ENCODE results near the gene CCR6. TPM values are rescaled to one million over a fixed set of nuclear protein-coding genes. Genes with fewer than 3 reads are reported as not detected.
"Not testable (repeated sequence)": the region's sequence is repeated elsewhere in the genome, so short reads cannot be mapped to it uniquely, and the experiment has no call there.

The CCR6 gene
- not detected for polyA plus RNA-seq (2013, experiment 1 of 4)
- not detected for polyA plus RNA-seq (2013, experiment 2 of 4)
- polyA plus RNA-seq (2013, experiment 3 of 4) = not detected
- not detected for polyA plus RNA-seq (2013, experiment 4 of 4)

DNA sequence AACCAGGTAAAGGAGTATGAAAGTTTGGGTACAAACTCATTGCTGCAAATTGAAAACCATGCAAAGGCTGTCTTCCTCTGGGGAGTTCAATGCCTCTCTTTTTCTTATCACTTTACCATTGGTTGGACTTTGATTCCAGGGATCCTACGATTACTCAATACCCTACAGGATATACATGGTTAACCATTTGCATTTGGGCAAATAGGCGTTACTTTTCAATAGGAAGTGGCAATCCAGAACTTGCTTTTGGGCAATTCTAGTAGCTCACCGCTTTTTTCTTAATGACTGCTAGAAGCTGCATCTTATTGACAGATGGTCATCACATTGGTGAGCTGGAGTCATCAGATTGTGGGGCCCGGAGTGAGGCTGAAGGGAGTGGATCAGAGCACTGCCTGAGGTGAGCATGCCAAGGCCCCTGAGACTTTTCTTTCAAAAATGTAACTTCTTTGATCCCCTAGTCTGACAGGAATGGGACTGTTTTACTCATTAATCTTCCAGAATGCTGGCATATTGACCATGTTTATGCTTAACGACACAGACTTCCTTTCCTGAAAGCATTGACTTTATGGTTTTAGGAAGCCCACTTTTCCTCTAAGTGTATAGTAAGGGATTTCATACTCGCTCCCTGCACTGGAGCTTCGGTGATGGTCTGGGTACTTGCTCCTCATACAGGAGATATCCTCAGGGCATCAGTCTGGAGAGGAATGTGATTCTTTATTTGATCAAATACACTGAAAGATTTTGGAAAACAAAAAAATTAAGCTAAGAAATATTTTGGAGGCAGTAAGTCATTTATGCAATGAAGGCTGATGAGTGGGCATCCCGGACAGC lies at the start of gene CCR6:
TSS of gene CCR6 (plus strand) at position 270 of the 831 bp plus-strand sequence. CDS start 13,039 bp downstream, outside the sequence.
- H3K27me3 ChIP-seq (ENCODE audit: control insufficient read depth, insufficient read depth, low read length, poor library complexity, severe bottlenecking) = no peaks in the 10 kb centered on the region
- H3K27ac ChIP-seq (ENCODE audit: insufficient read depth, low read depth, low read length, poor library complexity, severe bottlenecking) = no peak within 1 kb of the TSS
- H3K9me3 ChIP-seq (ENCODE audit: control insufficient read depth, low read length) = no peaks in the 10 kb centered on the region
- H3K4me3 ChIP-seq (ENCODE audit: insufficient read depth, low read depth, low read length) = no peak within 1 kb of the TSS
- H3K4me1 ChIP-seq (ENCODE audit: control insufficient read depth, insufficient read depth, low read length) = no peaks in the 10 kb centered on the region
- 94 to 98% methylated on average over 8 of the region's 8 CpGs for WGBS, 2 experiments
- no peaks in the 10 kb centered on the region for H3K36me3 ChIP-seq (ENCODE audit: control insufficient read depth, insufficient read depth, low read length)

DNA sequence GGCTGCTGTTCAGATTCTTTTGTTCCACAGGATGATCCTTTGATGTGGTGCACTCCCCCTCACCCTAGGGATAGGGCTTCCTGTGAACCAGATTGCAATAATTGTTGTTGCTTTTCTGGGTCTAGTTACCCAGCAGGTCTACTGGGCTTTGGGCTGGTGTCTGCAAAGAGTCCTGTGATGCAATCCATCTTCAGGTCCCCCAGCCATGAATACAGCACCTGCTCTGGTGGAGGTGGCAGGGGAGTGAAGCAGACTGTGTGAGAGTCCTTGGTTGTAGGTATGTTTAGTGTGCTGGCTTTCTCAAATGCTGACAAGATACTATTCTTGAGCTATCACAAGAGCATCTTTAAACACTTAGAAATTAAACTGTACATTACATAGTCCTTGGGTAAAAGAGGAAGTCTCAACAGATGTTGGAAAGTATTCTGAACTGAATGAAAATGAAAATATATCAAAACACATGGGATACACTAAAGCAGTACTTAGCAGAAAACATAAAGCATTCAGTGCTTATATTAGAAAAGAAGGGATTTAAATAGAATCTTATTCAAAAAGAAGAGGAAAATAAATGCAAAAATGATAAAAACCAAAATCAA lies 49.1 kb upstream of the CCR6 start:
- Histone ChIP-seq H3K36me3 (ENCODE audit: control insufficient read depth, insufficient read depth, low read length) (no peaks in the 10 kb centered on the region), H3K27ac (ENCODE audit: insufficient read depth, low read depth, low read length, poor library complexity, severe bottlenecking) (no peak overlapping the region), H3K27me3 (ENCODE audit: control insufficient read depth, insufficient read depth, low read length, poor library complexity, severe bottlenecking) (no peaks in the 10 kb centered on the region), H3K4me3 (ENCODE audit: insufficient read depth, low read depth, low read length) (no peak overlapping the region), H3K9me3 (ENCODE audit: control insufficient read depth, low read length) (no peaks in the 10 kb centered on the region), H3K4me1 (ENCODE audit: control insufficient read depth, insufficient read depth, low read length) (no peaks in the 10 kb centered on the region)

DNA sequence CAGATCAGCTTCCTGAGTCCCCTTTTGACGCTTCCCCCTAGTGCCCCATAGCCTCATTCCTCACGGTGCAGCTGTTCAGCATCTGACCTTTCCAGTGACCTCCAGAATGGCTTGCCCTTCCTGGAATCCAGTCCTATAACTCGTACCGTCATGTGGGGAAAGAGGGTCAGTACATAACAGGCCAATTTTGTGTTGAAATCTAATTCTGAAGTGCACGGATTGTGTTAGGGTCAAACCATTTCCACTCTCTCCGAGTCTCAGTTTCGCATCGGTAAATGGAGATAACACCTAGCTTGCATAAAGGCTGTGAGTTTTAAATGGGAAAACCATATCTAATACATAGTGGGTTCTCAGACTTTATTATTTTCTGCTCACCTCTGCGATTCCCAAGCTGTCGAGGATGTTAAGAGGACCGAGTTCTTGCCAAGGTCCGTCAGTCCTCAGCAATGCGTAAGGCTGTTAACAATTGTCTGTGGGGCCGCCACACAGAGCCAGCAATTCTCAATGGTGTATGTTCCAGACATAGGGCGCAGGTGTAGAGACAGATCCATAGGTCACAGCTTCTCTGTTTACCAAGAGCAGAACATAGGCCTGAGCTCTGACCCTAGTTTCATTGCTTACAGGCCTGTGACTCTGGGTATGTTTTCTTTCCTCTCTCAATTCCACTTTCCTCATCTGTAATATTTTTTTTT lies 45.5 kb upstream of the CCR6 start:
- H3K4me3 ChIP-seq (ENCODE audit: insufficient read depth, low read depth, low read length) = no peak overlapping the region
- no peaks in the 10 kb centered on the region for H3K4me1 ChIP-seq (ENCODE audit: control insufficient read depth, insufficient read depth, low read length)
- no peaks in the 10 kb centered on the region for H3K9me3 ChIP-seq (ENCODE audit: control insufficient read depth, low read length)
- H3K36me3 ChIP-seq (ENCODE audit: control insufficient read depth, insufficient read depth, low read length) = no peaks in the 10 kb centered on the region
- no peak overlapping the region for H3K27ac ChIP-seq (ENCODE audit: insufficient read depth, low read depth, low read length, poor library complexity, severe bottlenecking)
- 88 to 91% methylated on average over 15 of the region's 15 CpGs for WGBS, 2 experiments
- H3K27me3 ChIP-seq (ENCODE audit: control insufficient read depth, insufficient read depth, low read length, poor library complexity, severe bottlenecking) = no peaks in the 10 kb centered on the region

DNA sequence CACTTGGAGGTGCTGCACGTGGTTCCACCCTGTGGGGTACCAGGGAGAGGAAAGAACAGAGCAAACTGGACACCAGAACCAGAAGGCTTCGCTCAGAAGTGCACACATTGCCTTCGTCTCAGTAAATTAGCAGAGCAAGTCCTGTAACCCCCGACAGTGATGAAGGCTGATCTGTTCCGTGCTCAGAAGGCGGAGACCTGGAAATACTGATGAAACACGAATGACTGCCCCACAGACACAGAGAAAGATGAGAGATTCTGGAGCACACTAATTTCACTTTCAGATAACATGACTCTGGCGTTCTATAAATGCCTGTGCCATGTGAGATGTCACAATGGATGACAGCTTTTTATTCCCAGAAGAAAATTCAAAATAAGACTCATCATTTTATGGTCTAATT lies 44.2 kb upstream of the CCR6 start:
- Histone ChIP-seq H3K36me3 (ENCODE audit: control insufficient read depth, insufficient read depth, low read length) (no peaks in the 10 kb centered on the region), H3K27ac (ENCODE audit: insufficient read depth, low read depth, low read length, poor library complexity, severe bottlenecking) (no peak overlapping the region), H3K4me1 (ENCODE audit: control insufficient read depth, insufficient read depth, low read length) (no peaks in the 10 kb centered on the region), H3K27me3 (ENCODE audit: control insufficient read depth, insufficient read depth, low read length, poor library complexity, severe bottlenecking) (no peaks in the 10 kb centered on the region), H3K9me3 (ENCODE audit: control insufficient read depth, low read length) (no peaks in the 10 kb centered on the region), H3K4me3 (ENCODE audit: insufficient read depth, low read depth, low read length) (no peak overlapping the region)
- 89 to 93% methylated on average over 8 of the region's 8 CpGs for WGBS, 2 experiments

DNA sequence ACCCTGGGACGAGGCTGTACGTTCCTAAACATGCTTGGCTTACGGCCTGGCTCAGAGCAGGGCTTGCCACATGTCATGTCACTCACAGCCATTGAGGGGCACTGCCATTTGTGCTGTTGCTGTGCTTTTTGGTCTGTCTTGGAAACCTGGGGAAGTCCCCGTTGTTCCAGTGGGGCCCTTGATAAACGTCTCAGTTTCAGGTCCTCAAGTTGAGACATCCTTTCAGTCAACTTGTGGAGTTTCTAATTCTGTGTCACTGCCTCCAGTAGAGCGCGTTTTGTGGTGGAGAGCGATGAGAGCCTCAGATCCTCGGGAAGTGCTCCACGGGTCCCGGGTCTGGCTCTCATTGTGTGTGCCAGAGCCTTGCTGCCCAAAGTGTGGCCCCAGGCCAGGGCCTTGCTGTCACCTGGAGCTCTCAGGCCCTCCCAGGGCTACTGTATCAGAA lies 43.0 kb upstream of the CCR6 start:
- H3K4me3 ChIP-seq (ENCODE audit: insufficient read depth, low read depth, low read length) = no peak overlapping the region
- no peaks in the 10 kb centered on the region for H3K27me3 ChIP-seq (ENCODE audit: control insufficient read depth, insufficient read depth, low read length, poor library complexity, severe bottlenecking)
- H3K9me3 ChIP-seq (ENCODE audit: control insufficient read depth, low read length) = no peaks in the 10 kb centered on the region
- WGBS, 2 experiments = 91% methylated on average over 11 of the region's 11 CpGs
- H3K4me1 ChIP-seq (ENCODE audit: control insufficient read depth, insufficient read depth, low read length) = no peaks in the 10 kb centered on the region
- no peak overlapping the region for H3K27ac ChIP-seq (ENCODE audit: insufficient read depth, low read depth, low read length, poor library complexity, severe bottlenecking)
- no peaks in the 10 kb centered on the region for H3K36me3 ChIP-seq (ENCODE audit: control insufficient read depth, insufficient read depth, low read length)

DNA sequence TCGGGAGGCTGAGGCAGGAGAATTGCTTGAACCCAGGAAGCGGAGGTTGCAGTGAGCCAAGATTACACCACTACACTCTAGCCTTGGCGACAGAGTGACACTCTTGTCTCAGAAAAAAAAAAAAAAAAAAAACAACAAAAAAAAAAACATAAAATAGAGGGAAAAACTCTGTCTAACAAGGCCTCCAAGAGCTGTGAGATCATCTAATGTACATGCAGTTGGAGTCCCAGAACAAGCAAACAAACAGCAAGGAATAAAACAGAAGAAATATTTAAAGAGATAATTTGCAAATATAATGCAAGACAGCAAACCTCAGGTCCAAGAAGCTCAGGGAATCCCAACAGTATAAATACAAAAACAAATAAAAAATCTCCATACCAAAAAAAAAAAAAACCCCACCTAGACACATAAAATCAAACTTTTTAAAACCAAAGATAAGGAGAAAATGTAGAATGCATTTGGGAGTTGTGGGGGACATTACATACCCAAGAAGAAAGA lies 35.0 kb upstream of the CCR6 start:
- H3K27ac ChIP-seq (ENCODE audit: insufficient read depth, low read depth, low read length, poor library complexity, severe bottlenecking) = no peak overlapping the region
- WGBS, 2 experiments = 90 to 100% methylated on average over 2 to 3 of the region's 3 CpGs
- H3K27me3 ChIP-seq (ENCODE audit: control insufficient read depth, insufficient read depth, low read length, poor library complexity, severe bottlenecking) = no peaks in the 10 kb centered on the region
- no peaks in the 10 kb centered on the region for H3K4me1 ChIP-seq (ENCODE audit: control insufficient read depth, insufficient read depth, low read length)
- peaks cover 2% of the 10 kb centered on the region for H3K9me3 ChIP-seq (ENCODE audit: control insufficient read depth, low read length)
- no peak overlapping the region for H3K4me3 ChIP-seq (ENCODE audit: insufficient read depth, low read depth, low read length)
- H3K36me3 ChIP-seq (ENCODE audit: control insufficient read depth, insufficient read depth, low read length) = no peaks in the 10 kb centered on the region

DNA sequence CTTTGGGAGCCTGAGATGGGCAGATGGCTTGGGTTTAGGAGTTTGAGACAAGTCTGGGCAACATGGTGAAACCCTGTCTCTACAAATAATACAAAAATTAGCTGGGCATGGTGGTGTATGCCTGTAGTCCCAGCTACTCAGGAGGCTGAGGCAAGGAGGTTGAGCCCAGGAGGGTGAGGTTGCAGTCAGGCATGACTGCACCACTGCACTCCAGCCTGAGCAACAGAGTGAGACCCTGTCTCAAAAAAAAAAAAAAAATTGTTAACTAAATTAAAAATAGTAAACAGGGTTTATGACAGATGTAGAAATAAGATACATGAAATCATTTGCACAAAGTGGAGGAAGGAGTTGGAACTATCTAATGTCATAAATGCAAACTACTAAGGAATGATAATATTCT lies 34.2 kb upstream of the CCR6 start:
- H3K4me1 ChIP-seq (ENCODE audit: control insufficient read depth, insufficient read depth, low read length); H3K36me3 ChIP-seq (ENCODE audit: control insufficient read depth, insufficient read depth, low read length): not testable (repeated sequence)

DNA sequence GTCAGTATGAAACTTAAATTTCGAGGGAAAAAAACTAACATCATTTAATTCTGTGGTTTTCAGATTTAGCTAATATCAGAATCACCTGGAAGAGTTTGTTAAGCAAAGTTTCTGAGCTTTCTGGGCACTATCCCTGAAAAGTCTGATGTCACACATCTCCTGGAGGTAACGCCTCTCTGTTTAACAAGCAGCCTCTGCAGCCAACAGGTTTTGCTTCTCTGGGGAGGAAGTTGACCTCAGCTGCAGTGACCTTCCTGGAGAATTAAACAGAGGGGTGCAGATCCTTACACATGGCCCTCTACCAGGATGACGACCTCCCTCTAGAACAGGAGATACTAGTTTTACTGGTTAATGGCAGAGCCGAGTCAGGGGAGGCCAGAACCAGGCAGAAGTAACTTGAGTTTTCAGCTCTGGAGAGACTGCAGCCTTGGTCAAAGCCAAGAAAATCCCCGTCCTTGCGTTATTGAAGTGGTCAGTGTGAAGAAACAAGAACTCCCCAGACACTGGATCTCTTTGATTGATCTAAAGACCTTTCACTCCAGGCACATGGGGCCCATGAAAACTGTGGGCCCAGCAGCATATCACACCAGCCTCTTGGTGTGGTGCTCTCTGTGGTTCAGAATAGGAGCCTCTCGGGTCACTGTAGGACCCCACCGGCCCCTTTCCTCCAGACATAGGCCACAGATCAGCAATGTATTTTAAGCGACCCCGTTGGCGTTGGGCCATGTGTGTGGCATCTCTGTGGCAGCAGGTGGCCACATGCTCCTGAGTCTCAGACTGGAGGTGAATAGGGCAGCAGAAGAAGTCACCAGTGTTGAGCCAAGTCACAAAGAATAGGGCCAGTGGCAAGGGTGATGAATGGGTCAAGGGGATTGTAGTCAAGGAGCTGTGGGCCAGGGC lies 33.4 kb upstream of the CCR6 start:
- Histone ChIP-seq H3K36me3 (ENCODE audit: control insufficient read depth, insufficient read depth, low read length) (no peaks in the 10 kb centered on the region), H3K27me3 (ENCODE audit: control insufficient read depth, insufficient read depth, low read length, poor library complexity, severe bottlenecking) (no peaks in the 10 kb centered on the region), H3K9me3 (ENCODE audit: control insufficient read depth, low read length) (peaks cover 2% of the 10 kb centered on the region), H3K4me1 (ENCODE audit: control insufficient read depth, insufficient read depth, low read length) (peaks cover 1% of the 10 kb centered on the region), H3K4me3 (ENCODE audit: insufficient read depth, low read depth, low read length) (no peak overlapping the region), H3K27ac (ENCODE audit: insufficient read depth, low read depth, low read length, poor library complexity, severe bottlenecking) (no peak overlapping the region)
- 93 to 94% methylated on average over 11 of the region's 11 CpGs for WGBS, 2 experiments

More for the DNA sequence above, 34.2 kb upstream of the CCR6 start:
- not testable (repeated sequence) for H3K27me3 ChIP-seq (ENCODE audit: control insufficient read depth, insufficient read depth, low read length, poor library complexity, severe bottlenecking); H3K4me3 ChIP-seq (ENCODE audit: insufficient read depth, low read depth, low read length); H3K27ac ChIP-seq (ENCODE audit: insufficient read depth, low read depth, low read length, poor library complexity, severe bottlenecking); H3K9me3 ChIP-seq (ENCODE audit: control insufficient read depth, low read length)

DNA sequence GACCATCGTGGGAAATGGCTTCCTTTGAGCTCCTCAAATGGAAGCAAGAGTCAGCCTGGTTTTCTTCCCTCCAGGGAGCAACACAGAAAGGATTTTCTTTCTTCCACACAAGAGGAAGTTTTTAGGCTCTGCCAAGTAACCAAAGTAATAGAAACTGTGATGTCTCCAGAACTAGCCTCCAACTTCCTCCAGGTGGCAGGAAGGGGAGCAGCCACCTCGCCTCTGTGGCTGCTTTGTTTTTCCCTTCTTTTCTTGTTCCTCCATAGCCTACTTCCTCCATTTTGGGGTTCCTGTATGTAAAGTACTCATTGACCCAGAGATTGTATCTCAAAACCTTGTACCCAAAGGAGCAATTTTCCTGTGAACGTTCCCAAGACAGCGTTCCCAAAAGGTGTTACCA lies 32.7 kb upstream of the CCR6 start:
- H3K4me3 ChIP-seq (ENCODE audit: insufficient read depth, low read depth, low read length) = no peak overlapping the region
- WGBS, 2 experiments = 92 to 95% methylated on average over 4 of the region's 4 CpGs
- no peaks in the 10 kb centered on the region for H3K27me3 ChIP-seq (ENCODE audit: control insufficient read depth, insufficient read depth, low read length, poor library complexity, severe bottlenecking)
- peaks cover 2% of the 10 kb centered on the region for H3K9me3 ChIP-seq (ENCODE audit: control insufficient read depth, low read length)
- no peak overlapping the region for H3K27ac ChIP-seq (ENCODE audit: insufficient read depth, low read depth, low read length, poor library complexity, severe bottlenecking)
- H3K36me3 ChIP-seq (ENCODE audit: control insufficient read depth, insufficient read depth, low read length) = no peaks in the 10 kb centered on the region
- H3K4me1 ChIP-seq (ENCODE audit: control insufficient read depth, insufficient read depth, low read length) = peaks cover 8% of the 10 kb centered on the region
